ENCODE measurements around the gene RPL29.

DNA sequence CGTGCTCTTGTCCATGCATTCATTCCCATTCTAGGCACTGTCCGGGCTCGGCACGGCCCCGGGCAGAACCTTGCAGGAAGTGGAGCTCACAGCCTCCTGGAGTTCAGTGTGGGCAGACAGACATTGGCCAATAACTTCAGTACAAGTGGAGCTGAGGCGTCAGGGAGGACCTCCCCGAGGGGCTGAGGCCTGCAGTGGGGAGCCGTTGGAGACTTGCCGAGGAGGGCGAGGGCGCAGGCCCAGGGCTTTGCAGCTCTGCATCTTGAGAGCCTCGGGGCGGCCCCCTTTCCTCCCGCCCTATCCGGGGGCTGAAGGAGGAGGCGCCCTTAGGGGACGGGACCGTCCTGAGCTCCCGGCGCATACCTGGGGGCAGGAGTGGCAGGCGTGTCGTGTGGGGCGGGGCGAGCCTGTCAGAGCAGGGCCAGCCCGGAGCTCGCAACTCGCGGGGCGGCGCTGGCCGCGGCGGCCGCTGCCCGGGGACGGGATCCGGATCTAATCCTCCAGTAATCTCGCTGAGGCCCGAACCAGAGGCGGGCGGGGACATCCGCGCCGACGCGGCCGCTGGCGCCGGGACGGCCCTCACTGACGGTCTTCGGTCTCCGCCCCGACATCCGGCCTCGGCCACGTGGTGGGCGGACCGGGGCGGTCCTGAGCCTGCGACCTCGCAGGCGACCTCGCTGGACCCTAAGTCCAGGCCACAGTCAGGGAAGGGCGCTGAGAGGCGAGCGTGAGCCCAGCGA, 12.7 kb downstream of the RPL29 start, which contains the start of gene ACY1:
- TF ChIP-seq, protein P1, sequence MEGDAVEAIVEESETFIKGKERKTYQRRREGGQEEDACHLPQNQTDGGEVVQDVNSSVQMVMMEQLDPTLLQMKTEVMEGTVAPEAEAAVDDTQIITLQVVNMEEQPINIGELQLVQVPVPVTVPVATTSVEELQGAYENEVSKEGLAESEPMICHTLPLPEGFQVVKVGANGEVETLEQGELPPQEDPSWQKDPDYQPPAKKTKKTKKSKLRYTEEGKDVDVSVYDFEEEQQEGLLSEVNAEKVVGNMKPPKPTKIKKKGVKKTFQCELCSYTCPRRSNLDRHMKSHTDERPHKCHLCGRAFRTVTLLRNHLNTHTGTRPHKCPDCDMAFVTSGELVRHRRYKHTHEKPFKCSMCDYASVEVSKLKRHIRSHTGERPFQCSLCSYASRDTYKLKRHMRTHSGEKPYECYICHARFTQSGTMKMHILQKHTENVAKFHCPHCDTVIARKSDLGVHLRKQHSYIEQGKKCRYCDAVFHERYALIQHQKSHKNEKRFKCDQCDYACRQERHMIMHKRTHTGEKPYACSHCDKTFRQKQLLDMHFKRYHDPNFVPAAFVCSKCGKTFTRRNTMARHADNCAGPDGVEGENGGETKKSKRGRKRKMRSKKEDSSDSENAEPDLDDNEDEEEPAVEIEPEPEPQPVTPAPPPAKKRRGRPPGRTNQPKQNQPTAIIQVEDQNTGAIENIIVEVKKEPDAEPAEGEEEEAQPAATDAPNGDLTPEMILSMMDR (IDR thresholded peaks at IDR 0.05), result no peak
- TF ChIP-seq POLR2A (IDR thresholded peaks at IDR 0.05) (no peak), EP300 (IDR thresholded peaks at IDR 0.05) (no peak), POLR2AphosphoS5 (IDR thresholded peaks at IDR 0.05) (peak in 1 of 3 donors; percentile 43)

Data from suprapubic skin (tissue), 4 donors.